Ecto neural progenitor cell (in vitro differentiated cells): ENCODE measurements around the gene TMEM252.

Source experiments
- DNase-seq: peaks from one replicate; pipeline ENCODE4 v3.0.0-alpha.2; 2018; ENCODE audit warnings: low spot score

TMEM252 gene

DNA sequence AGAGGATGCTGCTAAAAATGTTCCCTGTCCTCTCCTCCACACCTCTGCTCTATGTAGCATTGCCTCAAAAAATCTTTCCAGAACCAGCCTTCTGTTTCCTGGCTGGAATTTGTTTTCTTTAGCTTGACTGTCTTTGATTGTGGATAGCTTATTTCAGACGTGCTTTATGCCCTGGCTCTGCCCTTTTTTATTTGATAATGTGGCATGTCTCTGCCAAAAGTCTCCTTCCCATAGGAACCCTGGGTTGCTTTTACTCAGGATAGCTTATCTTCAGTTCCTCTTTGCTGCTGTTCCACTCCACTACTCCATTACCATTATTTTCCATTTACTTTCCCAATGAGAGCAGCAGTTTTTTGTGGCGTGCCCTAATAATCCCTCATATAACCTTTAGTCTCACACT is 885 bp upstream of the TMEM252 start:
- DNase-seq: no peak

- no peak for DNase-seq
These were observed 2.5 kb downstream of the TMEM252 start for GRCh38 chr9:68538200-68538599.

DNA sequence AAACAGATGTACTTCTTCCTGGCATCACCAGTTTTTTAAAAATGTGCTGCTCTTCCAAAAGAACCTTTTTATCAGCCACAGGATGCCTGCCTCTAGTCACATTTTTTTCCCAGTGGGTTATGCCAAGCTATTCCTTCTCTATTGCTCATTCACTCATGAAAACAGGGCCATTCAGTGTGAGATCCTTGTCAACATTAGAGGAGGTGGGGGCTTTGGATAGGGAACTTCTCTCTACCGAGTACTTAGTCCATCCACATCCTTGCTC is 3.1 kb downstream of the TMEM252 start:
- no peak for DNase-seq

GRCh38 chr9:68536876-68537615 is 3.6 kb downstream of the TMEM252 start:
- no peak for DNase-seq

DNA sequence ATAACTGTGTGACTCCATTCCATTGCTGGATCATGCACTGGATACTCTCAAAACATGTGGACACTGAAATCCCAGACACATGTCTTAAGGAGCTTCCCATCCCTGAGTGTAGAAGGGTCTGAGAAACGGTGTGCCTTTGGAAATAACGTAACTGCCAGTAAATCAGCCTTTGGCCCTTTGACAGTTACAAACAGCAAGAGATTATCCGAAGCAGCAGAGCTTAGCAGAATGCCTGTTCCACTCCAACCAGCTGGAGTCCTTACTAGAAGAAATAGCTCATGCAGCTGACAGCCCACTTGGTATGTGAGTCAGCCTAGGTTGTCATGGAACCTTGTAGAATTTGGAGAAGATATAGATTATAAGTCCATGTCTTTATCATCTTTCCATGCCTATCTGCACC is 7.0 kb downstream of the TMEM252 start:
- DNase-seq: no peak

DNA sequence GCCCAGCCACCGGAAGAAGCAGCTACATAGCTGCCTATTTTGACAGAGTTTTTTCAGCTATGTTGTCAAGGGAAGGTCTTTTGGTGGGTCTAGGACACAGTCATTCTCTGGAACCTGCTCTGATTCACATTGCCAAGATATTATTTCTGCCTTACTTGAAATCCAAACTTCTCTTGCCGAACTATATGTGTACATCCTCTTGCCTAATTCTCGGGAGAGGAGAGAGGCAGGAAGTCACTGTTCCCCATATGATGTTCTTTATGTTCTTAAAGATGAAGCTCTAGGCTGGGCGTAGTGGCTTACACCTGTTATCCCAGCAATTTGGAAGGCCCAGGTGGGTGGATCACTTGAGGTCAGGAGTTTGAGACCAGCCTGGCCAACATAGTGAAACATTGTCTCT is 8.6 kb downstream of the TMEM252 start:
- DNase-seq: no peak

GRCh38 chr9:68530618-68531017 is 10.1 kb downstream of the TMEM252 start:
- DNase-seq: peak; percentile 50

GRCh38 chr9:68523367-68523936 is 17.2 kb downstream of the TMEM252 start:
- no peak for DNase-seq

GRCh38 chr9:68522954-68523353 is 17.7 kb downstream of the TMEM252 start:
- DNase-seq: no peak

DNA sequence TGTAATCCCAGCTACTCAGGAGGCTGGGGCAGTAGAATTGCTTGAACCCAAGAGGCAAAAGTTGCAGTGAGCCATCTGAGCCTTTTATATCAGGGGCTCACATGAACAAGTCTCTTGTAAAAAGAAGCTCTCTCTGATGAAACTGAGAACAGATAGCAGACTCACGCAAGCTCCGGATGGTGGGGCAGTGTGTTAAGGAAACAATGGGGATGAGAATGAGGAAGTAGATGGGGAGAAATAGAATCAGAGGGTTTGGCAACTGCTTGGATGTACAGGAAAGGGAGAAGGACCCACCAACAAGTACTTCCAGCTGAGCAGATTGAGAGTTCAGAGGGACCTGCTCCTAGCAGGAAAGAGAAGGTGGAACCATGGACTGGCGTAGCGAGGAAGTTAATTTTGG is 18.6 kb downstream of the TMEM252 start:
- no peak for DNase-seq

- no peak for DNase-seq
These were observed 25.2 kb downstream of the TMEM252 start for GRCh38 chr9:68515326-68516017.

DNA sequence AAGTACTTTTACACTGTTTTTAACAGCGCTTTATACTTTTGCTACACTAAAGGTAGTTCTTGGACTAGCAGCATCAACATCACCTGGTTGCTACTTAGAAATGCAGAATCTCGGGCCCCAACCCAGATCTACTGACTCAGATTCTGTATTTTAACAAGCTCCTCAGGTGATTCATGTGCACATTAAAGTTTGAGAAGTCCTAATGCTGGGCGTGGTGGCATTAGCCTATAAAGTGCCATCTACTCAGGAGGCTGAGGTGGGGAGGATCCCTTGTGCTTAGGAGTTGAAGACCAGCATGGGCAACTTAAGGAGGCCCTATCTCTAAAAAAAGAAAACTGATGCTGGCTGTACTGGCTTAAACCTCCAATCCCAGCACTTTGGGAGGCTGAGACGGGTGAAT is 26.7 kb downstream of the TMEM252 start:
- DNase-seq: no peak

- no peak for DNase-seq
These were observed 27.3 kb downstream of the TMEM252 start for GRCh38 chr9:68513385-68513784.

DNA sequence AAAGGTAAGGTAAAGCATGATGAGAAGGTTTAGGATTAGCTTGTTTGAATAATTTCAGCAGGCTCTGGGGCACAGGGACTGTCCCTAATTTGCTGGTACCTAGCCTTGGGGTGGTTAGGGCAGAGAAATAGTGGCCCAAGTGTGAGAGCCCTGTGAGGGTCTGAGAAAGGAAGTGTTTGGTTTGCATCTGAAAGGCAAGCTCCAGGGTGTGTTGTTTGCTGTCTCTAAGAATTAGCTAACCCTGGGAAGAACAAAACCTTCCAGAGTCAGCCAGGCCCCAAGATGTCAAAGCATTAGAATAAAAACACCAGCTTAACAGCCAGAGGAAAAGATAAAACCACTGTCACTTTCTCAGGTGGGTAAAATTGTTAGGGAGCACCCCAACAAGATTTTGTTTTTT is 31.0 kb downstream of the TMEM252 start:
- no peak for DNase-seq

GRCh38 chr9:68508547-68508946 is 32.1 kb downstream of the TMEM252 start:
- no peak for DNase-seq

DNA sequence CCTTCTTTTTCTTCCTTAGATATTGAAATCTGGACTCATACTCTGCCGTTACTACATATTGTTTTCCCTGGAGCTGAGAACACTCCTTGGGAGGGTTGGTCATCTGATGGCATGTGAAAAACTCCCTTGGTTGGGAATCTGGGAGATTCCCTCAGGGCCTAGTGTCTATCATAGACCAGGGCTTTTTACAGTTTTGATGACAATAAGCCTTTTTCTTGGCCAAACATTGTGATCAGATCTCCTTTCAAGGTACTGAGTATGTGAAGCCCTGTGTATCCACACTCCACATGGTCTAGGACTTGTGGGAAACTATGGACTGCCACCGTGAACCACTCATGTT is 32.9 kb downstream of the TMEM252 start:
- no peak for DNase-seq

GRCh38 chr9:68507130-68507805 is 33.4 kb downstream of the TMEM252 start:
- no peak for DNase-seq

GRCh38 chr9:68506551-68506950 is 34.1 kb downstream of the TMEM252 start:
- no peak for DNase-seq

DNA sequence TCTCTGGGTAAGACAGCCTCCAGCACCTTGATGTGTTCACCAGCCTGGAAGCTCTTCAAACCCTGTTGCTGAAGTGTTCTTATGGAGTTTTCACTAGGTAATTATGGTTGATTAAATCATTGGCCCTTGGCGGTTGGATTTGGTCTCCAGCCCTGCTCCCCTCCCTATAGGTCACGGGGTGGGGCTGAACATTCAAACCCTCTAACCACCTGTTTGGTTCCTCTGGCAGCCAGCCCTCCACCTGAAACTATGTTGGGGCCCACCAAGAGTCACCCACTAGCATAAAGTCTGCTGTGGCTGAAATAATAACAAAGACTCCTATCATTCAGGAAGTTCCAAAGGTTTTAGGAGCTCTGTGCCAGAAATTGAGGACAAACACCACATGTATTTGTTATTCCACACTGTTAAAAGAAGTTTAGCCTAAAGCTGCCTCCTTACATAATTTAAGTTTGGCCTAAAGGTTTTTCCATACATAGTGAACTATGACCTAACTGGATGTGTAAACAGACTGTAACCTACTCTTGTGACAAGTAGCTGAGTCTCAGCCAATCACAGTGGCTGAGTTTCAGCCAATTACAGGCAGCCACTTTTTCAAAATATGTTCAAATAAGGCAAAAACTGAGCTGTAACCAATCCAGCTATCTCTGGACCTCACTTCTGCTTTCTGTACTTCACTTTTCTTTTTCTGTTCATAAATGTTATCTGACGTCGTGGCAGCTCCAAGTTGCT is 34.8 kb downstream of the TMEM252 start:
- no peak for DNase-seq

DNA sequence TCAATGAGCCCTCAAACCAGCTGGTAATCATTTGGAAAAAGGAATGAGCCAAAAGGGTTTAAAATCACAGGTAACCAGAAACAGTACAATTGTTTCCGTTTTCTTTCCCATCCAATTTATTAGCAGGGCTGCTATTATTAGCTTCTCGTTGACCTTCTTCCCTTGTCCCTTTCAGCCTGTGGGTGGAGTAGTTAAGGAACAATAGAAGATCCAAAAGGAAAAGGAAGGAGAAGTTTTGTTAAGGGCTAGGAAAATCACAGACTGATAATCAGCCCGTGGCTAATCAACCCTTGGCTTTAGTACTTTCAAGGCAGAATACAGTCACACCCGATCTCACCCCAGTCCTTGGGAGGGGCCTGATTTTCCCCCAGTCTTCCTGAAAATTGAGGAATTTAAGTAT is 38.4 kb downstream of the TMEM252 start:
- DNase-seq: no peak

- no peak for DNase-seq
These were observed 40.0 kb downstream of the TMEM252 start for GRCh38 chr9:68500457-68501381.

DNA sequence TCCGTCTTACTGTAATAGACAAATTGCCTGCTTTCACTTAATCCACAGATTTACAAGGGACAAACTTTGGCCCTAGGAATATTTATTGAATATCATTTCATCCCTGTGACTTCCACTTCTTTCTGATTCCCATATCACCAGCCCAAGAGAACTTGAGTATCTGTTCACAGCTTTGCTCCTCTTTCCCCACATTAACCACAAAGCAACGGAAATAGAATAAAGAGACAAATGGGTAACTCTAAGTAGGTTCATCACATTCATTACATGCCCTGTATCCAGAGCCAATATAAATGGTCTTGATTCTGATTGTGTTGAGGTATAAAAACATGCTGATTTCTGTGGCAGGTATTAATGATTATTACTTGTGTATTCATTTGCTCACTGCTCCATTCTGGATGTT is 41.9 kb downstream of the TMEM252 start:
- no peak for DNase-seq
